Measurements from ENCODE around the gene TM6SF1. TPM values are rescaled to one million over a fixed set of nuclear protein-coding genes. Genes with fewer than 3 reads are reported as not detected.

Gene TM6SF1
- total RNA-seq, 2 donors from 2014 or later = 1.3 to 4.7 TPM

DNA sequence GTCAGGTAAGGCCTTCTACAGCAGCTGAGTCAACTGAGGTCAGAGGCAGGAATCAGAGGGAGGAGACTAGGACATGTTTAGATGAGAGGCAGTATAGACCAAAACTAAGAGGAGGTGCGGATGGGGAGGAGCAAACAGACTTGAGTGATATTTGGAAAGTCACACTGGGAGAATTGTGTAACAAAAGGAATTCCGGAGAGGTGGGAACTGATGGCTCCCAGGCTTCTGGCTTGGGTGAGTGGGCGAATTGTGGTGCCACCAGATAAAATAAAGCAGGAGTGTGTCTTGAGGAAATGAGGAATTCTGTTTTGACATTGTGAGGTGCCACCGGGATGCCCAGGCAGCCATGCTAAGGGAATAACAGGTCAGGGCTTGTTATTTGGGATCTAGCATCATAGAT, 3.3 kb upstream of the TM6SF1 start:
- 86% methylated on average over 4 of the region's 4 CpGs for WGBS
- no peak overlapping the region for H3K27ac ChIP-seq
- no peak for DNase-seq (ENCODE audit: low spot score)
- H3K27me3 ChIP-seq (replicated peaks; ENCODE audit: insufficient read depth) = no peaks in the 10 kb centered on the region
- TF ChIP-seq POLR2AphosphoS5 (IDR thresholded peaks at IDR 0.05) (no peak), POLR2A (IDR thresholded peaks at IDR 0.05) (no peak)
- TF ChIP-seq, protein P1, sequence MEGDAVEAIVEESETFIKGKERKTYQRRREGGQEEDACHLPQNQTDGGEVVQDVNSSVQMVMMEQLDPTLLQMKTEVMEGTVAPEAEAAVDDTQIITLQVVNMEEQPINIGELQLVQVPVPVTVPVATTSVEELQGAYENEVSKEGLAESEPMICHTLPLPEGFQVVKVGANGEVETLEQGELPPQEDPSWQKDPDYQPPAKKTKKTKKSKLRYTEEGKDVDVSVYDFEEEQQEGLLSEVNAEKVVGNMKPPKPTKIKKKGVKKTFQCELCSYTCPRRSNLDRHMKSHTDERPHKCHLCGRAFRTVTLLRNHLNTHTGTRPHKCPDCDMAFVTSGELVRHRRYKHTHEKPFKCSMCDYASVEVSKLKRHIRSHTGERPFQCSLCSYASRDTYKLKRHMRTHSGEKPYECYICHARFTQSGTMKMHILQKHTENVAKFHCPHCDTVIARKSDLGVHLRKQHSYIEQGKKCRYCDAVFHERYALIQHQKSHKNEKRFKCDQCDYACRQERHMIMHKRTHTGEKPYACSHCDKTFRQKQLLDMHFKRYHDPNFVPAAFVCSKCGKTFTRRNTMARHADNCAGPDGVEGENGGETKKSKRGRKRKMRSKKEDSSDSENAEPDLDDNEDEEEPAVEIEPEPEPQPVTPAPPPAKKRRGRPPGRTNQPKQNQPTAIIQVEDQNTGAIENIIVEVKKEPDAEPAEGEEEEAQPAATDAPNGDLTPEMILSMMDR (IDR thresholded peaks at IDR 0.05) = no peak
- no peaks in the 10 kb centered on the region for H3K4me1 ChIP-seq (replicated peaks)
- intact Hi-C loops (cut with DNase I) = no loop called here
- no peak overlapping the region for H3K4me3 ChIP-seq
- no peaks in the 10 kb centered on the region for H3K36me3 ChIP-seq
- H3K9me3 ChIP-seq = no peaks in the 10 kb centered on the region

DNA sequence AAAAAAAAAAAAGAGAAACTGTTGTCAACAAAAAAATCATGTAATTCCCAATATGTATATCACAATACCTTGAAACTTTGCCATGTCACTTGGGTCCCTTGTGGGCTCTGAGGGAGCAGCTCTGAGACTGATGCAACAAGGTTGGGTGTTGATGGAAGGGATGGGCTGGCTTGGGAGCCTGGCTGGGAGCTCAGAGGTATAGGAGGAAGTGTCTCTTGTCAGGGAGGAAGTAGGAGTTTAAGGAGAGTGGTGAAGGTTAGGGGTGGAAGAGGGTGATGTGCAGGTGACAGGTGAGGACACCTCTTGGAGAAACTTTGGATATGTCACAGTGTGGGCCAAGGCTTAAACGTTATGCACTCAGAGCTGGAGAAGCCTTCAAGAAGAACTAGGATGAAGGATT, 2.0 kb upstream of the TM6SF1 start:
- Histone ChIP-seq H3K9me3 (no peaks in the 10 kb centered on the region), H3K27ac (no peak overlapping the region), H3K4me3 (no peak overlapping the region), H3K27me3 (replicated peaks; ENCODE audit: insufficient read depth) (no peaks in the 10 kb centered on the region), H3K36me3 (no peaks in the 10 kb centered on the region), H3K4me1 (replicated peaks) (no peaks in the 10 kb centered on the region)
- no peak for DNase-seq (ENCODE audit: low spot score)
- TF ChIP-seq POLR2A (IDR thresholded peaks at IDR 0.05) (no peak), POLR2AphosphoS5 (IDR thresholded peaks at IDR 0.05) (no peak)
- TF ChIP-seq, protein P1 (IDR thresholded peaks at IDR 0.05) = no peak
- 67% methylated on average over 1 of the region's 1 CpG for WGBS
- intact Hi-C loops (cut with DNase I) = no loop called here

DNA sequence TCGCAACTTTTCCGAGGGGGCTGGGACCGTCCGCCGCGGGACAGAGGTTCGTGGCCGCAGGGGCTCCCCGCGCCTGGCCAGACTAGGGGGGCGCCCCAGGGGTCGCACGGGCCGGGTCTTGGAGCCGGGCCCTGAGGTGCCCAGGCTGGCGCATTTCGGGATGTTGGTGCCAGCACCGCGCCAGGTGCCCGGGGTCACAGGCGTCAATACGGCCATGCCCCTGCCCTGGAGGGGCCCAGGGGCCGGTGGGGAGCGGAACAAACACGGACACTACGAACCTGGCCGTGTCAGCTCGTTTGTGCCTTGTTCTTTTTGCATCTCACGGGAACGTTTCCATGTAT, 366 bp downstream of the TM6SF1 start:
- 9% methylated on average over 25 of the region's 30 CpGs for WGBS
- H3K27ac ChIP-seq = no peak overlapping the region

DNA sequence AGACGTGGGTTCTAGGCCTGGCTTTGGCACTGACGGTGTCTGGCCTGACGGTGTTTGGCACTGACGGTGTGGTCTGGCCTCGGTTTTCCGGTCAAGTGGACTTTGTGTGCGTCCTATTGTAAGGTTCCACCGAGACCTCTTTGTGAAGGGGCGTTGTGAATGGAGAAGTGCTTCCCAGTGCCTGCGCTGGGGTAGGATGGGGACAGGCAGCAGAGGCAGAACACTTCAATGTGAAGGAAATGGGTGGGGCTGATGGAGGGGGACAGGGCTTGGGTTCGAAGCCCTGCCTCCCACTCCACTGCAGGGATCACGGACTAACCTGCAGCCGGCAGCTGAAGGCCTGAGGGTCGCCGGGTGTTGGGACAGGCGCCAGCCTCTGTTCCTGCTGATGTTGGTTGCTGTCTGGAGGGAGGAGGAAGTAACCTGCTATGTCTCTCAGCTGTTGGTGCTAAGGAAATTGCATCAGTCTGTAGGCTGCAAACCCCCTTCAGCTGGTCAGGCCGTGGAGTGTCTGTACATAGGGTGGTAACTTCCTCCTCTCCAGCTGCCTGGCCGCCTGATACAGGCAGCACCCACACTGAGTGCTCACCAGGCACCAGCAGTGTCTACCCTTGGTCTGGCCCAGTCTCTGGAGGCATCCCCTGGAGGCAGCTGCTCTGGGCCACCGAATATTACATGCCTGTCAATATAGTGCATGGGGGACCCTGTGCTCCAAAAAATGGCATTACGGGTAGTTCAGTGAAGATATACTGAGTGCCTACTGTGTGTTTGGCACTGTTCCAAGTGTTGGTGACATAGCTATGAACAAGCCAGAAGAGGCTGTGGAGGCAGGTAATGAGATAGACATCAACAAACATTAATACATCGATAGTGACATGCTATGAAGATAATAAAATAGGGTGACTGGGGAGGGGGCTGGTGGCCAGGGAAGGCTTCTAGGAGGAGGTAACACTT, 1.1 kb downstream of the TM6SF1 start:
- no peaks in the 10 kb centered on the region for H3K4me1 ChIP-seq (replicated peaks)
- DNase-seq (ENCODE audit: low spot score) = no peak

More for the DNA sequence above, 366 bp downstream of the TM6SF1 start:
- Histone ChIP-seq H3K4me1 (replicated peaks) (no peaks in the 10 kb centered on the region), H3K36me3 (no peaks in the 10 kb centered on the region), H3K27me3 (replicated peaks; ENCODE audit: insufficient read depth) (no peaks in the 10 kb centered on the region), H3K9me3 (no peaks in the 10 kb centered on the region), H3K4me3 (peak overlapping the region; percentile 33 to 37)
- DNase-seq (ENCODE audit: low spot score) = no peak
- TF ChIP-seq, protein P1 (IDR thresholded peaks at IDR 0.05) = no peak
- TF ChIP-seq POLR2AphosphoS5 (IDR thresholded peaks at IDR 0.05) = no peak
- TF ChIP-seq POLR2A (IDR thresholded peaks at IDR 0.05) = no peak
- intact Hi-C loops (cut with DNase I) = no loop called here

More for the DNA sequence above, 1.1 kb downstream of the TM6SF1 start:
- H3K36me3 ChIP-seq = no peaks in the 10 kb centered on the region
- H3K9me3 ChIP-seq = no peaks in the 10 kb centered on the region
- no peaks in the 10 kb centered on the region for H3K27me3 ChIP-seq (replicated peaks; ENCODE audit: insufficient read depth)
- 58% methylated on average over 21 of the region's 21 CpGs for WGBS
- TF ChIP-seq, protein P1 (IDR thresholded peaks at IDR 0.05) = no peak
- TF ChIP-seq POLR2A (IDR thresholded peaks at IDR 0.05) (no peak), POLR2AphosphoS5 (IDR thresholded peaks at IDR 0.05) (no peak)
- H3K4me3 ChIP-seq = no peak overlapping the region
- H3K27ac ChIP-seq = no peak overlapping the region
- intact Hi-C loops (cut with DNase I) = no loop called here
